KOPT-K1 (cell line): ENCODE results near the gene SERP1.
"Not testable (repeated sequence)": the region's sequence is repeated elsewhere in the genome, so short reads cannot be mapped to it uniquely, and the experiment has no call there.

ENCODE experiments used
- H3K27ac ChIP-seq: fragments of 200-600 bp; sonication (generic); 2 replicates; pipeline ENCODE4 v1.5.1; 2016; ENCODE audit warnings: antibody characterized with exemption, mild to moderate bottlenecking, low read depth, low read length; ENCODE audit not compliant: poor library complexity, severe bottlenecking
- H3K36me3 ChIP-seq: fragments of 200-600 bp; sonication (generic); 2 replicates; pipeline ENCODE4 v1.5.1; 2017; ENCODE audit warnings: antibody characterized with exemption, mild to moderate bottlenecking, low read length, moderate library complexity; ENCODE audit not compliant: insufficient read depth
- H3K9me3 ChIP-seq: fragments of 200-600 bp; sonication (generic); 2 replicates; pipeline ENCODE4 v1.5.1; 2017; ENCODE audit warnings: antibody characterized with exemption, low read length, mild to moderate bottlenecking; ENCODE audit not compliant: insufficient read depth, poor library complexity, severe bottlenecking

Gene SERP1

GRCh38 chr3:150519026-150519425 lies 27.3 kb downstream of the SERP1 start:
- Histone ChIP-seq H3K27ac (no peak overlapping the region), H3K36me3 (no peaks in the 10 kb centered on the region), H3K9me3 (peaks cover 5% of the 10 kb centered on the region)

- no peak overlapping the region for H3K27ac ChIP-seq
- H3K36me3 ChIP-seq, result no peaks in the 10 kb centered on the region
- peaks cover 5% of the 10 kb centered on the region for H3K9me3 ChIP-seq
Measured at GRCh38 chr3:150515210-150515609, 31.1 kb downstream of the SERP1 start.

- H3K27ac ChIP-seq, result no peak overlapping the region
- H3K9me3 ChIP-seq, result peaks cover 5% of the 10 kb centered on the region
- H3K36me3 ChIP-seq, result no peaks in the 10 kb centered on the region
Measured at GRCh38 chr3:150511122-150511821, 35.0 kb downstream of the SERP1 start.

- H3K27ac ChIP-seq, result no peak overlapping the region
- H3K9me3 ChIP-seq, result peaks cover 5% of the 10 kb centered on the region
- no peaks in the 10 kb centered on the region for H3K36me3 ChIP-seq
Measured at GRCh38 chr3:150509780-150510179, 36.5 kb downstream of the SERP1 start.

GRCh38 chr3:150508401-150508800 lies 37.9 kb downstream of the SERP1 start:
- Histone ChIP-seq H3K9me3 (peaks cover 5% of the 10 kb centered on the region), H3K36me3 (no peaks in the 10 kb centered on the region), H3K27ac (no peak overlapping the region)

GRCh38 chr3:150504483-150504882 lies 41.8 kb downstream of the SERP1 start:
- Histone ChIP-seq H3K9me3 (peaks cover 27% of the 10 kb centered on the region), H3K36me3 (no peaks in the 10 kb centered on the region), H3K27ac (no peak overlapping the region)

- Histone ChIP-seq H3K9me3 (peaks cover 27% of the 10 kb centered on the region), H3K36me3 (no peaks in the 10 kb centered on the region)
Measured at GRCh38 chr3:150503402-150504099, 42.7 kb downstream of the SERP1 start.

GRCh38 chr3:150500960-150501359 lies 45.3 kb downstream of the SERP1 start:
- H3K9me3 ChIP-seq, result peaks cover 22% of the 10 kb centered on the region
- not testable (repeated sequence) for H3K36me3 ChIP-seq, H3K27ac ChIP-seq

More at GRCh38 chr3:150503402-150504099, 42.7 kb downstream of the SERP1 start:
- no peak overlapping the region for H3K27ac ChIP-seq

GRCh38 chr3:150497956-150498355 lies 48.3 kb downstream of the SERP1 start:
- no peak overlapping the region for H3K27ac ChIP-seq

GRCh38 chr3:150495563-150496168 lies 50.6 kb downstream of the SERP1 start:
- Histone ChIP-seq H3K27ac (no peak overlapping the region), H3K36me3 (no peaks in the 10 kb centered on the region), H3K9me3 (peaks cover 11% of the 10 kb centered on the region)

More at GRCh38 chr3:150497956-150498355, 48.3 kb downstream of the SERP1 start:
- Histone ChIP-seq H3K36me3 (no peaks in the 10 kb centered on the region), H3K9me3 (peaks cover 22% of the 10 kb centered on the region)

GRCh38 chr3:150495149-150495548 lies 51.1 kb downstream of the SERP1 start:
- Histone ChIP-seq H3K27ac (no peak overlapping the region), H3K9me3 (peaks cover 6% of the 10 kb centered on the region), H3K36me3 (no peaks in the 10 kb centered on the region)

GRCh38 chr3:150494411-150494977 lies 51.8 kb downstream of the SERP1 start:
- Histone ChIP-seq H3K36me3 (no peaks in the 10 kb centered on the region), H3K27ac (no peak overlapping the region), H3K9me3 (no peaks in the 10 kb centered on the region)
